K562 (cell line): Measurements from ENCODE around the gene MAD1L1. TPM values are rescaled to one million over a fixed set of nuclear protein-coding genes. Genes with fewer than 3 reads are reported as not detected.
A peak's percentile ranks its signal among the peaks of the same experiment; 100 is the strongest.

Experiments used
- ATAC-seq: fragments of 200-7000 bp; cut with Tn5 transposase; 3 replicates; pipeline ENCODE4 v1.9.1; 2020; ENCODE audit warnings: moderate library complexity
- BruUV-seq: library from RNA; stranded (reverse); fragments of 400-500 nt; replicated peaks from 2 replicates; lab custom pipeline; 2021; lab: Mats Ljungman, UMichigan
- CTCF ChIA-PET: fragments of 300-600 bp; formaldehyde crosslinking; extraction: SDS; loops from one replicate; lab custom pipeline; 2021; ENCODE audit warnings: low intra/inter-chr PET ratio; lab: Yijun Ruan, JAX
- POLR2A ChIA-PET: fragments of 300-600, 350-650 bp; sonication (Branson Sonifier 250); formaldehyde crosslinking; extraction: SDS; loops from one replicate; lab custom pipeline; 2021; ENCODE audit warnings: antibody characterized with exemption, inconsistent platforms; lab: Yijun Ruan, JAX
- DNase-seq, 4 experiments: peaks; one replicate each; pipeline versions ENCODE4 v3.0.0 to v3.0.0-alpha.2; 2011 to 2018; ENCODE audit warnings: low spot score in 3 of 4, mixed read lengths in 3 of 4; ENCODE audit errors: extremely low read depth in 1 of 4
- FAIRE-seq: peaks from 2 replicates; lab custom pipeline; 2011; peaks lifted over from hg19 to GRCh38; lab: Jason Lieb, UNC
- H2AFZ ChIP-seq: 2 replicates; pipeline ENCODE4 v1.6.0; 2011; ENCODE audit warnings: low read depth, low read length, control low read depth, inconsistent platforms
- H3K27ac ChIP-seq: fragments of 200-600 bp; 3 replicates; pipeline ENCODE4 v1.8.0; 2011; ENCODE audit warnings: low read depth, mild to moderate bottlenecking, control low read depth, inconsistent platforms, low read length, moderate library complexity, mixed read lengths; ENCODE audit errors: extremely low read depth
- H3K27me3 ChIP-seq, 2 experiments: fragments of 300-600 bp in 1 of 2; 2 replicates in 1 of 2; 3 replicates in 1 of 2; pipeline versions ENCODE4 v1.6.0 to v1.8.0; 2011; ENCODE audit warnings: inconsistent platforms in 2 of 2, low read length in 2 of 2, mild to moderate bottlenecking in 1 of 2, mixed read lengths in 1 of 2, moderate library complexity in 1 of 2; ENCODE audit not compliant: control insufficient read depth in 2 of 2, insufficient read depth in 2 of 2
- H3K36me3 ChIP-seq: fragments of 300-600 bp; 3 replicates; pipeline ENCODE4 v1.8.0; 2011; ENCODE audit warnings: mild to moderate bottlenecking, low read length, inconsistent platforms; ENCODE audit not compliant: control insufficient read depth, insufficient read depth
- H3K4me1 ChIP-seq, 2 experiments: fragments of 200-600 bp in 1 of 2; replicated peaks in 1 of 2; 2 replicates in 1 of 2; 3 replicates in 1 of 2; pipeline versions ENCODE4 v1.5.1 to v1.8.0; 2011; ENCODE audit warnings: inconsistent platforms in 2 of 2, low read length in 2 of 2, mild to moderate bottlenecking in 1 of 2, mixed read lengths in 1 of 2, moderate library complexity in 1 of 2; ENCODE audit not compliant: control insufficient read depth in 2 of 2, insufficient read depth in 2 of 2
- H3K4me2 ChIP-seq: 2 replicates; pipeline ENCODE4 v1.6.1; 2011; ENCODE audit warnings: low read length, control low read depth, inconsistent platforms, mixed read lengths; ENCODE audit not compliant: insufficient read depth
- H3K4me3 ChIP-seq: fragments of 200-600 bp; sonication (generic), shearing (Covaris generic); 2 replicates; pipeline ENCODE4 v1.5.1; 2016; ENCODE audit warnings: control low read depth, inconsistent platforms
- H3K79me2 ChIP-seq: fragments of 200-600 bp; 3 replicates; pipeline ENCODE4 v1.8.0; 2011; ENCODE audit warnings: low read length, inconsistent platforms; ENCODE audit not compliant: control insufficient read depth, insufficient read depth
- H3K9ac ChIP-seq, 2 experiments: 2 replicates each; pipeline versions ENCODE4 v1.6.0 to v1.6.1; 2011; ENCODE audit warnings: low read depth in 2 of 2, low read length in 2 of 2, control low read depth in 1 of 2, inconsistent platforms in 1 of 2, mild to moderate bottlenecking in 1 of 2, mixed read lengths in 1 of 2; ENCODE audit not compliant: insufficient read depth in 1 of 2
- H3K9me1 ChIP-seq: one replicate; pipeline ENCODE4 v1.6.0; 2011; ENCODE audit warnings: inconsistent platforms, mild to moderate bottlenecking, low read length, moderate library complexity; ENCODE audit not compliant: control insufficient read depth, insufficient read depth
- H3K9me3 ChIP-seq: replicated peaks from 2 replicates; pipeline ENCODE4 v1.5.1; 2011; ENCODE audit warnings: low read depth, low read length, inconsistent platforms; ENCODE audit not compliant: control insufficient read depth, insufficient read depth
- H4K20me1 ChIP-seq: replicated peaks from 2 replicates; pipeline ENCODE4 v1.6.1; 2011; ENCODE audit warnings: low read length, inconsistent platforms, mixed read lengths; ENCODE audit not compliant: control insufficient read depth, insufficient read depth
- CREB5 ChIP-seq: fragments of 250-450 bp; sonication (Bioruptor Pico); IDR thresholded peaks from 2 replicates; pipeline ENCODE4 v1.5.0; 2020; ENCODE audit warnings: mild to moderate bottlenecking
- EHMT2 ChIP-seq: fragments of 450-650 bp; IDR thresholded peaks from 2 replicates; pipeline ENCODE4 v1.6.1; 2018; ENCODE audit warnings: antibody characterized with exemption
- JUN ChIP-seq, 2 experiments: sonication (generic) in 1 of 2; formaldehyde crosslinking in 1 of 2; IDR thresholded peaks; 2 replicates each; pipeline versions ENCODE4 v1.6.1 to v1.8.0; 2012 to 2022; ENCODE audit warnings: borderline replicate concordance in 2 of 2, mild to moderate bottlenecking in 2 of 2, improper control_type of control experiment in 1 of 2, low read depth in 1 of 2, low read length in 1 of 2, missing genetic modification reagents in 1 of 2
- KDM1A ChIP-seq, 2 experiments: fragments of 450-650 bp; IDR thresholded peaks; 2 replicates each; pipeline ENCODE4 v1.6.1; 2016; ENCODE audit warnings: mild to moderate bottlenecking in 2 of 2
- NKRF ChIP-seq: fragments of 450-650 bp; IDR thresholded peaks from 2 replicates; pipeline ENCODE4 v1.6.1; 2016; ENCODE audit warnings: borderline replicate concordance
- SIN3A ChIP-seq, 2 experiments: fragments of 150-350 bp in 1 of 2; IDR thresholded peaks; 2 replicates each; pipeline ENCODE4 v1.6.1; 2011 to 2016; ENCODE audit warnings: borderline replicate concordance in 2 of 2, low read depth in 2 of 2, low read length in 2 of 2, mild to moderate bottlenecking in 2 of 2, moderate library complexity in 2 of 2; ENCODE audit not compliant: control insufficient read depth in 1 of 2
- STAT5A ChIP-seq: IDR thresholded peaks from 2 replicates; pipeline ENCODE4 v1.6.1; 2012; ENCODE audit warnings: low read length, inconsistent platforms, borderline replicate concordance
- TARDBP ChIP-seq: fragments of 450-650 bp; IDR thresholded peaks from 2 replicates; pipeline ENCODE4 v1.6.1; 2016
- WGBS: fragments of 100-300 bp; shearing (Covaris generic); methylation state at CpG from one replicate; pipeline ENCODE4 v1.1.6; 2016; ENCODE audit warnings: low coverage, mixed read lengths; ENCODE audit not compliant: insufficient coverage; ENCODE audit errors: missing lambda C conversion rate; 5-methylcytosine and 5-hydroxymethylcytosine counted together
- in situ Hi-C: fragments of 300-500 bp; cut with MboI; formaldehyde crosslinking; loops from 4 replicates; pipeline ENCODE4 v1.15.0; 2018; ENCODE audit warnings: inconsistent platforms, mixed read lengths
- intact Hi-C: fragments of 100-400 bp; cut with micrococcal nuclease; formaldehyde crosslinking; loops from 2 replicates; pipeline ENCODE4 v1.14.2; 2022
- polyA plus RNA-seq, 8 experiments: library from polyadenylated mRNA; depleted of rRNA in 4 of 8; stranded (reverse) in 5 of 8; unstranded in 3 of 8; fragments of >200 nt; fragmentation: Nextera tagmentation in 2 of 8; fragmentation: Illumina TruSeq in 1 of 8; extraction: Ambion mirVana in 2 of 8; extraction: Trizol in 1 of 8; gene quantifications; 2 replicates each; pipeline versions ENCODE4 v1.2.1 to v1.2.3, GENCODE V29; 2011 to 2014; ENCODE audit warnings: inconsistent platforms in 1 of 8, missing spikeins in 1 of 8
- total RNA-seq, 7 experiments: library from RNA; depleted of rRNA in 6 of 7; stranded (reverse); fragments of >200 nt in 6 of 7; fragmentation: Illumina TruSeq in 2 of 7; extraction: Trizol in 2 of 7; gene quantifications; 2 replicates each; pipeline versions ENCODE4 v1.2.1 to v1.2.3, GENCODE V29; 2011 to 2021; ENCODE audit warnings: low replicate concordance in 1 of 7

The MAD1L1 gene
- total and polyA plus RNA-seq, 9 of the 15 experiments (the other 6 are each of a cell fraction or from before 2014, with no cell fraction given) = 1.7 to 89.7 (median 18.0) TPM

- Histone ChIP-seq H3K9me1 (no peaks in the 10 kb centered on the region), H2AFZ (no peak overlapping the region), H3K27ac (no peak overlapping the region), H3K79me2 (no peaks in the 10 kb centered on the region; the same call in 2 of the 3 replicates), H3K4me3 (no peak overlapping the region), H3K4me1 (peaks cover 15 to 28% of the 10 kb centered on the region in 2 experiments; a peak in 4 of 5 replicates), H3K36me3 (peaks cover 19% of the 10 kb centered on the region; the same call in 2 of the 3 replicates), H3K4me2 (no peak overlapping the region), H4K20me1 (no peaks in the 10 kb centered on the region), H3K9ac (0 out of 4 replicates have a peak overlapping the region, but pooled peaks of 1 of the 2 experiments have one; percentile 12), H3K9me3 (no peaks in the 10 kb centered on the region; the same call in 1 of the 2 replicates), H3K27me3 (no peaks in the 10 kb centered on the region)
- DNase-seq (no peak), ATAC-seq (no peak), FAIRE-seq (peak; percentile 29)
- TF ChIP-seq NKRF = no peak
- TF ChIP-seq STAT5A = 0 out of 2 replicates have a peak, but pooled peaks have one; percentile 27
- TF ChIP-seq SIN3A (IDR thresholded peaks at IDR 0.05; ENCODE audit: borderline replicate concordance in 2 of 2, control insufficient read depth in 1 of 2, low read depth in 2 of 2, low read length in 2 of 2) = no peak
- no peak for TF ChIP-seq JUN (IDR thresholded peaks at IDR 0.05; ENCODE audit: borderline replicate concordance, low read depth, low read length)
- TF ChIP-seq JUN (CRISPR knock-in tag; IDR thresholded peaks at IDR 0.05; ENCODE audit: borderline replicate concordance) = no peak
- no peak for TF ChIP-seq CREB5 (CRISPR knock-in tag)
- peak; percentile 31; the same call in 1 of the 2 replicates for TF ChIP-seq TARDBP
- no peak for TF ChIP-seq EHMT2
- TF ChIP-seq KDM1A (IDR thresholded peaks at IDR 0.05) = peak in 1 of 2 experiments; percentile 77; a peak in 1 of 4 replicates
- ChIA-PET POLR2A (interaction anchor here (0.6 to 0.9 kb wide), 5 partner anchors 9 to 36 kb away, joined by 3 to 5 read pairs (median 3); no protein-coding TSS in a partner anchor), CTCF (no interaction called here)
- intact Hi-C loops (no loop called here), in situ Hi-C loops (no loop called here)
- WGBS = 89% methylated on average over 24 of the region's 26 CpGs
- BruUV-seq = no TSS peak
Measured at GRCh38 chr7:2041496-2042367, 191.0 kb downstream of the MAD1L1 start.
